HG03442 (cell line): ENCODE results near the gene PODXL.
"Not testable (repeated sequence)": the region's sequence is repeated elsewhere in the genome, so short reads cannot be mapped to it uniquely, and the experiment has no call there.

ENCODE experiments used
- ATAC-seq: cut with Tn5 transposase; IDR thresholded peaks from one replicate; pipeline ENCODE4 v1.9.1; 2021; ENCODE audit warnings: mild to moderate bottlenecking, moderate library complexity; ENCODE audit not compliant: unreplicated experiment

The PODXL gene

GRCh38 chr7:131538813-131539179, 17.6 kb downstream of the PODXL start:
- no peak for ATAC-seq

GRCh38 chr7:131538071-131538812, 18.2 kb downstream of the PODXL start:
- ATAC-seq = no peak

- ATAC-seq = no peak
Observed at GRCh38 chr7:131537571-131537978, 18.9 kb downstream of the PODXL start.

GRCh38 chr7:131536361-131536849, 20.0 kb downstream of the PODXL start:
- no peak for ATAC-seq

GRCh38 chr7:131533566-131534561, 22.6 kb downstream of the PODXL start:
- ATAC-seq = no peak

- no peak for ATAC-seq
Observed at GRCh38 chr7:131533151-131533559, 23.3 kb downstream of the PODXL start.

- ATAC-seq = no peak
Observed at GRCh38 chr7:131532570-131533091, 23.8 kb downstream of the PODXL start.

GRCh38 chr7:131530137-131530536, 26.3 kb downstream of the PODXL start:
- ATAC-seq = no peak

- ATAC-seq = no peak
Observed at GRCh38 chr7:131529617-131530016, 26.8 kb downstream of the PODXL start.

- ATAC-seq = no peak
Observed at GRCh38 chr7:131529179-131529578, 27.2 kb downstream of the PODXL start.

- ATAC-seq = no peak
Observed at GRCh38 chr7:131527456-131527855, 29.0 kb downstream of the PODXL start.

- no peak for ATAC-seq
Observed at GRCh38 chr7:131525820-131526219, 30.6 kb downstream of the PODXL start.

GRCh38 chr7:131524703-131525102, 31.7 kb downstream of the PODXL start:
- no peak for ATAC-seq

GRCh38 chr7:131524115-131524514, 32.3 kb downstream of the PODXL start:
- no peak for ATAC-seq

GRCh38 chr7:131522325-131522930, 34.0 kb downstream of the PODXL start:
- ATAC-seq = peak; percentile 59

GRCh38 chr7:131521651-131522163, 34.7 kb downstream of the PODXL start:
- no peak for ATAC-seq

- ATAC-seq = no peak
Observed at GRCh38 chr7:131518626-131519025, 37.8 kb downstream of the PODXL start.

- ATAC-seq = no peak
Observed at GRCh38 chr7:131517218-131517923, 39.1 kb downstream of the PODXL start.

- ATAC-seq = not testable (repeated sequence)
Observed at GRCh38 chr7:131515471-131515870, 41.0 kb downstream of the PODXL start.
